Hepatocyte (in vitro differentiated cells): ENCODE data around the gene CCDC127.

Experiments
- EZH2 ChIP-seq: fragments of 200-600 bp; sonication (generic); IDR thresholded peaks from 2 replicates; pipeline ENCODE4 v1.6.1; 2016; ENCODE audit warnings: antibody characterized with exemption, mild to moderate bottlenecking, borderline replicate concordance
- TF ChIP-seq, protein P1 (sequence below): fragments of 200-600 bp; sonication (generic); IDR thresholded peaks from 2 replicates; pipeline ENCODE4 v1.5.1; 2016; ENCODE audit warnings: antibody characterized with exemption, mild to moderate bottlenecking; ENCODE audit not compliant: poor library complexity

DNA sequence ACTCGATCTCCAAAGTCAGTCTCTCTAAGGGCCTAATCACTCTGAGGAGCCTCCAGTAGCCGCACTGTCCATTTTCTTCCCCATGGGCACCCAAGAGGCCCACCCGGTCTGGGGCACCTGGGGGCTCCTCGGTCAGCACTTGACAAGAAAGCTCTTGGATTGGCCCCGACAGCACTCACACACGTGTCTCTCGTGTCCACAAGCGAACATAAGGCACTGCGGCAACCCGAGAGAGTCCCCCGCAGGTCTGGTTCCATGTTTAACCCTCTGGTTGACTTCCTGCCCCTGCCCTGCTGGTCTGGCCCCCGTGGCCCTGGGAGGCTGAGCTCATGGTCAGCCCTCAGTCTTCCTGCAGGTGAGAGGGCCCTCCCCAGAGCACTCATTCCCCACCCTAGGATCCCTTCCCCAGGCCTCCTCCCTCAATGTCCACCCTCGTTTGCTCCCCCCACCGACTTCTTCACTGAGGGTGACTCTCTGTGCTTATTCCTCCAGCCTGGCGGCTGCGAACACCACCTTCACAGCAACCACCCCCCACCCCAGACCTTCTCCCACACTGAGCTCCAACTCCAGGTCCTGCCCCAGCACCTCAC lies 43.0 kb downstream of the CCDC127 start:
- TF ChIP-seq, protein P1, sequence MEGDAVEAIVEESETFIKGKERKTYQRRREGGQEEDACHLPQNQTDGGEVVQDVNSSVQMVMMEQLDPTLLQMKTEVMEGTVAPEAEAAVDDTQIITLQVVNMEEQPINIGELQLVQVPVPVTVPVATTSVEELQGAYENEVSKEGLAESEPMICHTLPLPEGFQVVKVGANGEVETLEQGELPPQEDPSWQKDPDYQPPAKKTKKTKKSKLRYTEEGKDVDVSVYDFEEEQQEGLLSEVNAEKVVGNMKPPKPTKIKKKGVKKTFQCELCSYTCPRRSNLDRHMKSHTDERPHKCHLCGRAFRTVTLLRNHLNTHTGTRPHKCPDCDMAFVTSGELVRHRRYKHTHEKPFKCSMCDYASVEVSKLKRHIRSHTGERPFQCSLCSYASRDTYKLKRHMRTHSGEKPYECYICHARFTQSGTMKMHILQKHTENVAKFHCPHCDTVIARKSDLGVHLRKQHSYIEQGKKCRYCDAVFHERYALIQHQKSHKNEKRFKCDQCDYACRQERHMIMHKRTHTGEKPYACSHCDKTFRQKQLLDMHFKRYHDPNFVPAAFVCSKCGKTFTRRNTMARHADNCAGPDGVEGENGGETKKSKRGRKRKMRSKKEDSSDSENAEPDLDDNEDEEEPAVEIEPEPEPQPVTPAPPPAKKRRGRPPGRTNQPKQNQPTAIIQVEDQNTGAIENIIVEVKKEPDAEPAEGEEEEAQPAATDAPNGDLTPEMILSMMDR, result no peak
- no peak for TF ChIP-seq EZH2
